Stomach (tissue), 4 donors: ENCODE results near the gene KLF14.
"Not testable (repeated sequence)": the region's sequence is repeated elsewhere in the genome, so short reads cannot be mapped to it uniquely, and the experiment has no call there.

Source experiments
- CTCF ChIP-seq, 7 experiments: fragments of 450-650 bp in 4 of 7; fragments of 200-600 bp in 3 of 7; sonication (generic) in 3 of 7; IDR thresholded peaks; one replicate each; pipeline ENCODE4 v1.5.1; 2016 to 2019; ENCODE audit warnings: antibody characterized with exemption in 7 of 7, control low read depth in 2 of 7, mild to moderate bottlenecking in 1 of 7
- EP300 ChIP-seq: sonication (generic); formaldehyde crosslinking; IDR thresholded peaks from one replicate; pipeline ENCODE4 v1.6.1; 2017; ENCODE audit warnings: antibody characterized with exemption
- POLR2A ChIP-seq, 4 donors: fragments of 450-650 bp; IDR thresholded peaks; one replicate each; pipeline ENCODE4 v1.6.1; 2016; ENCODE audit warnings: antibody characterized with exemption in 4 of 4, control low read depth in 2 of 4, mild to moderate bottlenecking in 1 of 4, moderate library complexity in 1 of 4
- POLR2AphosphoS5 ChIP-seq, 3 donors: sonication (generic); formaldehyde crosslinking; IDR thresholded peaks; one replicate each; pipeline ENCODE4 v1.6.1; 2016; ENCODE audit warnings: antibody characterized with exemption in 3 of 3

- TF ChIP-seq CTCF (IDR thresholded peaks at IDR 0.05); POLR2A (IDR thresholded peaks at IDR 0.05); POLR2AphosphoS5 (IDR thresholded peaks at IDR 0.05); EP300: not testable (repeated sequence)
These were observed 30.6 kb upstream of the KLF14 start for GRCh38 chr7:130764569-130764968.
